ENCODE results near the gene AGAP2.

- TF ChIP-seq, protein P1, sequence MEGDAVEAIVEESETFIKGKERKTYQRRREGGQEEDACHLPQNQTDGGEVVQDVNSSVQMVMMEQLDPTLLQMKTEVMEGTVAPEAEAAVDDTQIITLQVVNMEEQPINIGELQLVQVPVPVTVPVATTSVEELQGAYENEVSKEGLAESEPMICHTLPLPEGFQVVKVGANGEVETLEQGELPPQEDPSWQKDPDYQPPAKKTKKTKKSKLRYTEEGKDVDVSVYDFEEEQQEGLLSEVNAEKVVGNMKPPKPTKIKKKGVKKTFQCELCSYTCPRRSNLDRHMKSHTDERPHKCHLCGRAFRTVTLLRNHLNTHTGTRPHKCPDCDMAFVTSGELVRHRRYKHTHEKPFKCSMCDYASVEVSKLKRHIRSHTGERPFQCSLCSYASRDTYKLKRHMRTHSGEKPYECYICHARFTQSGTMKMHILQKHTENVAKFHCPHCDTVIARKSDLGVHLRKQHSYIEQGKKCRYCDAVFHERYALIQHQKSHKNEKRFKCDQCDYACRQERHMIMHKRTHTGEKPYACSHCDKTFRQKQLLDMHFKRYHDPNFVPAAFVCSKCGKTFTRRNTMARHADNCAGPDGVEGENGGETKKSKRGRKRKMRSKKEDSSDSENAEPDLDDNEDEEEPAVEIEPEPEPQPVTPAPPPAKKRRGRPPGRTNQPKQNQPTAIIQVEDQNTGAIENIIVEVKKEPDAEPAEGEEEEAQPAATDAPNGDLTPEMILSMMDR (IDR thresholded peaks at IDR 0.05) = no peak
- no peak for TF ChIP-seq POLR2A (IDR thresholded peaks at IDR 0.05)
Observed at GRCh38 chr12:57772429-57773322, 34.1 kb upstream of the AGAP2 start, which contains the start of gene EEF1AKMT3.
